Activated CD4-positive, alpha-beta T cell treated with anti-CD3 and anti-CD28 coated beads for 36 hours (primary cell): ENCODE results near the gene EPHB2. TPM values are rescaled to one million over a fixed set of nuclear protein-coding genes. Genes with fewer than 3 reads are reported as not detected.

ENCODE experiments used
- ATAC-seq: fragments of 200-7000 bp; cut with Tn5 transposase; one replicate; pipeline ENCODE4 v1.10.0; 2021; ENCODE audit warnings: mild to moderate bottlenecking, moderate library complexity
- CTCF ChIA-PET: fragments of 350-600 bp; sonication (Branson Sonifier 250); formaldehyde crosslinking; loops from one replicate; lab custom pipeline; 2021; ENCODE audit warnings: antibody characterized with exemption; lab: Charles Lee
- POLR2A ChIA-PET: fragments of 350-600 bp; sonication (Branson Sonifier 250); formaldehyde crosslinking; loops from one replicate; lab custom pipeline; 2021; ENCODE audit warnings: antibody characterized with exemption, inconsistent platforms; lab: Charles Lee
- DNase-seq: peaks from one replicate; pipeline ENCODE4 v3.0.0-alpha.2; 2020
- H3K27ac Mint-ChIP-seq: one replicate; pipeline ENCODE4 v1.8.0; 2021; ENCODE audit warnings: mixed read lengths
- H3K27me3 Mint-ChIP-seq: one replicate; pipeline ENCODE4 v1.8.0; 2021; ENCODE audit warnings: mixed read lengths
- H3K36me3 Mint-ChIP-seq: one replicate; pipeline ENCODE4 v1.8.0; 2021; ENCODE audit warnings: low read depth, mixed read lengths
- H3K4me1 Mint-ChIP-seq: one replicate; pipeline ENCODE4 v1.8.0; 2021; ENCODE audit warnings: mixed read lengths
- H3K4me3 Mint-ChIP-seq: one replicate; pipeline ENCODE4 v1.8.0; 2021; ENCODE audit warnings: mild to moderate bottlenecking, moderate library complexity, mixed read lengths
- H3K9me3 Mint-ChIP-seq: one replicate; pipeline ENCODE4 v1.8.0; 2021; ENCODE audit warnings: low read depth, mixed read lengths
- intact Hi-C, 2 experiments: fragments of 100-400 bp; cut with DNase I in 1 of 2; cut with micrococcal nuclease in 1 of 2; formaldehyde crosslinking; loops; one replicate each; pipeline versions ENCODE4 v1.14.2 to v1.15.1; 2022 to 2024; cut with DNase I, micrococcal nuclease
- total RNA-seq, 2 experiments: library from RNA; stranded (reverse); gene quantifications; one replicate each; pipeline ENCODE4 v1.2.3, GENCODE V29; 2021

EPHB2 gene
- total RNA-seq, 2 experiments from 2014 or later = not detected

DNA sequence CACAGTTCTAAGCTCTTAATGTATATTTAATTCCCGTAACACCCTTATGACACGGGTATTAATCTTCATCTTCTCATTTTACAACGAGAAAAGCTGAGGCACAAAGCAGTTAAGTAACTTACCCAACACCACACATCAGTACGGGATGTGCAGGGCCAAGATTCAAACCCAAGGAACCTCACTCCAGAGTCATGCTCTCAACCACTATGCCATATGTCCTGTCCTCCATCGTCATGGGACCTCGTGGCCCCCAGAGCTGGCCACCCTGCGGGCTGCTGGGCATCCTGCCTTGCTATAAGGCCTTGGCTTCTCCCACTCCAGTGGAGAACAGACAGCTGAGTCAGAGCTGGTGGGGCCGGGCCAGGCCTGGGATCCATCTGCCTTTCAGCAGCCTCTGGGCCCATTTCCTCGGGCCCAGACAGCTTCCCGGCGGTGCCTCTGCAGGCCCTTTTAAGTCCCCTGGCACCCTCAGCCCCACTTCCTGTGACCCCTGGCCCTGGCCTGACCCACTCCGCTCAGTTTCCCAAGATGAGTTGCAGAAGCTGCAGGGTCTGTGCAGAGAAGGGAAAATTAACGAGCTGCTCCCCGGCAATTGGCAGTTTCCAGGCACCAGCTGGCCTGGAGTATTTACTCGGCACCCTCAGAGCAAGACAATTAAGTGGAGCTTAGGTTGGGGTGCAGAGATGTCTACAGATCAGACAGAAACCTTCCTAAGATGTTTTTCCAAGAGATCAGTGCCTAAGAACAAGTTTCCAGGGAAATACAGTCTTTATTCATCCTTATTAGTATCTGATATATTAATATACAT lies 98.2 kb downstream of the EPHB2 start:
- ChIA-PET CTCF (interaction anchor here (0.6 to 0.8 kb wide), 2 partner anchors 105 to 239 kb away, joined by 3 to 4 read pairs; no protein-coding TSS in a partner anchor), POLR2A (no interaction called here)
- Mint-ChIP-seq H3K27ac (no peak overlapping the region), H3K27me3 (no peaks in the 10 kb centered on the region), H3K36me3 (no peaks in the 10 kb centered on the region), H3K9me3 (no peaks in the 10 kb centered on the region), H3K4me1 (no peaks in the 10 kb centered on the region), H3K4me3 (no peak overlapping the region)
- no peak for DNase-seq
- intact Hi-C loops = no loop called here
- ATAC-seq = no peak

DNA sequence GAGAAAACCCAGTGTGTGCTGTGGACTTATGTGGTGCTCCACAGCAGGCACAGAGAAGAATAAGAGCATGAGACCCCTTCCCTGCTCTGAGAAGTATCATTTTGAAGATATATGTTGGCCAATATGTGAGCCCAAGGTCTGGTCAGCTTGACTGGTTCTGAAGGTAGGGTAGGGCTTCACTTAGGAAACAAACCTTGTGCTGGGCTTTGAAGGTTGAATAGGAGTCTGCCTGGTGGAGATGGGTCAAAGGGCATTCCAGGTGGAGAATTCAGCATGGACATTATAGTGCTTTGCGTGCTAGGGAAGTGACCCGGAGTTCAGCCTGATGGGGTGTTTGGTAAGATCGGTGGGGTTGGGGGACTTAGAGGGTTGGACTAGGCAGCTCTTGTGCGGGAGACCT lies 99.1 kb downstream of the EPHB2 start:
- H3K4me3 Mint-ChIP-seq = no peak overlapping the region
- intact Hi-C loops = no loop called here
- DNase-seq (no peak), ATAC-seq (no peak)
- no peak overlapping the region for H3K27ac Mint-ChIP-seq
- no peaks in the 10 kb centered on the region for H3K36me3 Mint-ChIP-seq
- no peaks in the 10 kb centered on the region for H3K9me3 Mint-ChIP-seq
- ChIA-PET POLR2A (no interaction called here), CTCF (interaction anchor here (0.8 kb wide), 1 partner anchor 105 kb away, joined by 3 read pairs; no protein-coding TSS in a partner anchor)
- H3K27me3 Mint-ChIP-seq = no peaks in the 10 kb centered on the region
- no peaks in the 10 kb centered on the region for H3K4me1 Mint-ChIP-seq

DNA sequence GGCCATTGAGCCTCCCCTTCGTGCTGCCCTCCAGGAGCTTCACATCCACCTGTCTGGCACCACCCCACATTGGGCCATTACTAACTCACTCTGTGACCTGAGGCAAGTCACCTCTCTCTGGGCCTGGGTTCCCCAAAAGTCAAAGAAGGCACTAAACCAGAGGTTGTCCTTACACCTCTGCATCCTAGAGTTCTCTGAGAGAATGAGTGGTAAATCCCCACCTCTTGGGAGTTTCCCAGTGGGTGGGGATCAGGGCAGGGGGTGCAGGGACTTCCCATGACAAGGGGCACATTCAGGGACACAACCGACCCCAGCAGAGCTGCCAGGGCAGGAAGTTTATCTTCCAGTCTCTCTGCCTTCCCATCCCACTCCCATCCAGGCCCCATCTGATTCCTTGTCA lies 99.7 kb downstream of the EPHB2 start:
- Mint-ChIP-seq H3K4me1 (no peaks in the 10 kb centered on the region), H3K9me3 (no peaks in the 10 kb centered on the region), H3K27me3 (no peaks in the 10 kb centered on the region), H3K36me3 (no peaks in the 10 kb centered on the region), H3K4me3 (no peak overlapping the region), H3K27ac (no peak overlapping the region)
- ChIA-PET CTCF (no interaction called here), POLR2A (no interaction called here)
- ATAC-seq = no peak
- DNase-seq = no peak
- intact Hi-C loops = no loop called here

DNA sequence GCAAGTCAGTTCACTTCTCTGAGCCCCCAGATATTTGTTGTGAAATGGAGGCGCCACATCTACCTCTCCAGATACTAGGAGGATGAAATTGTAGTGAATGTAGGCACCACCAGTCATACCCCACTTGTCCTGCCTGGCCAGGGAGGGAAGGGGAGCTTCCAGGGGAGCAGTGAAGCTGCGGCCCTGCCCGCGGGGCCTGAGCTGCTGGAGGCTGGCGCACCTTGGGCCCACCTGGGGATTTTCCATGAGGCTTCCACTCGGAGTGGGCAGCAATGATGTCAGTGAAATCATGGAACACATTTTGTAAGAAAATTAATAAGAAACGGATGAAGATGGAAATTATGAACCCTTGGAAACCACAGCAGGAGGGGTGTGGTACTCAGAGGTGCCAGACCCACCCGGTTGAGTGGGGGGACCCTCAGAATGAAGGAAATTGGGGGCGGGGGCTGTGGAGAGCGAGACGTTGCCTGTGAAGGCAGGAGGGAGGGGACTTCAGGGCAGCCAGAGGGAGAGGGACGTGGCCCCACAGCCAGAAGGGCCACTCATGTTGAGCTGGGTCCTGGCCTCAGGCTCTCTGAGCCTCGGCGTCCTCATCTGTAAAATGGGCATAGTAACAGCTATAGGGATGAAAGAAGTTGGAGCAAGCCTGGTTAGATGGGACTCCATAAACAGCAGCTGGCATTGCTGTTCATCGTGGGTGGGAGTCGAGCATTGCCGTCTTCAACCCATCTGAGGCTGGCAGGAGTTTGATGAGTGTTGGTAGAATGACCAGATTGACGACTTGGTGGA lies 101.6 kb downstream of the EPHB2 start:
- ChIA-PET CTCF (no interaction called here), POLR2A (no interaction called here)
- intact Hi-C loops = no loop called here
- no peak for ATAC-seq
- H3K27me3 Mint-ChIP-seq = no peaks in the 10 kb centered on the region
- H3K27ac Mint-ChIP-seq = no peak overlapping the region
- DNase-seq = no peak
- H3K4me1 Mint-ChIP-seq = no peaks in the 10 kb centered on the region
- no peak overlapping the region for H3K4me3 Mint-ChIP-seq
- H3K9me3 Mint-ChIP-seq = no peaks in the 10 kb centered on the region
- H3K36me3 Mint-ChIP-seq = no peaks in the 10 kb centered on the region

DNA sequence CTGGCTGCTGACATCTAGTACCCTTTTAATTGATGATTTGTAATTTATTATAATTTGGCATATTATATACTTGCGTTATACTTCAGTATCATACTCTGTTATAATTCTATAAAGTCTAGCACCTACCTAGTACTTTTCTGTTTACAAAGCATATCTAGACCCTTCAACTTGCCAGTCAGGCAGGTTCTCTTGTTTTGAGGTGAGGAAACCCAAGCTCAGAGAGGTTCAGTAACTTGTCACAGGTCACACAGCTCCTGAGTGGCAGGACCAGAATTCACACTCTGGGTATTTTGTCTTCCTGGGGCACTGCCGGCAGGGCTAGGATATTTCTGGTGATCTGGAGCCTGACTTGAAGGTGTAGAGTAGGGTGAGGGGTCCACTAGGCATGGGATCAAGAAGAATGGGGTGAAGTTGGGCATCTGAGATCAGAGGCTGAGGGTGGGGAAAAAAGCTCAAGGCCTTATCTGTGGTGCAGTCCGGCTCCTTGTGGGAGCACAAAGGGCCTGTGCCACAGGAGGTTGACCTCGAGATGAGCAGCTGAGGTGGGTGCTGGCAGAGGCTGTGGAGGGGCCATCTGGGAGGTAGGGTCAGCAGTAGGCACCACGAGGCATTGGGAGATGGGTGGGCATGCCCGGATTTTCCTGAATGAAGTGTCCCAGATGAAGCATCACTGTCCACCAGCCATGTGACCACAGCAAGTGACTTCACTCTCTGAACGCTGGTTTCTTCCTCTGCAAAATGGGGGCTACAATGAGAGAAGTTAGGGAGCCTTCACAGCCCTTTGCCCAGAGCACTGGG lies 102.6 kb downstream of the EPHB2 start:
- ATAC-seq = no peak
- no peaks in the 10 kb centered on the region for H3K36me3 Mint-ChIP-seq
- H3K4me3 Mint-ChIP-seq = no peak overlapping the region
- H3K4me1 Mint-ChIP-seq = no peaks in the 10 kb centered on the region
- H3K27me3 Mint-ChIP-seq = no peaks in the 10 kb centered on the region
- no peaks in the 10 kb centered on the region for H3K9me3 Mint-ChIP-seq
- ChIA-PET CTCF (no interaction called here), POLR2A (no interaction called here)
- DNase-seq = no peak
- intact Hi-C loops = no loop called here
- H3K27ac Mint-ChIP-seq = no peak overlapping the region

DNA sequence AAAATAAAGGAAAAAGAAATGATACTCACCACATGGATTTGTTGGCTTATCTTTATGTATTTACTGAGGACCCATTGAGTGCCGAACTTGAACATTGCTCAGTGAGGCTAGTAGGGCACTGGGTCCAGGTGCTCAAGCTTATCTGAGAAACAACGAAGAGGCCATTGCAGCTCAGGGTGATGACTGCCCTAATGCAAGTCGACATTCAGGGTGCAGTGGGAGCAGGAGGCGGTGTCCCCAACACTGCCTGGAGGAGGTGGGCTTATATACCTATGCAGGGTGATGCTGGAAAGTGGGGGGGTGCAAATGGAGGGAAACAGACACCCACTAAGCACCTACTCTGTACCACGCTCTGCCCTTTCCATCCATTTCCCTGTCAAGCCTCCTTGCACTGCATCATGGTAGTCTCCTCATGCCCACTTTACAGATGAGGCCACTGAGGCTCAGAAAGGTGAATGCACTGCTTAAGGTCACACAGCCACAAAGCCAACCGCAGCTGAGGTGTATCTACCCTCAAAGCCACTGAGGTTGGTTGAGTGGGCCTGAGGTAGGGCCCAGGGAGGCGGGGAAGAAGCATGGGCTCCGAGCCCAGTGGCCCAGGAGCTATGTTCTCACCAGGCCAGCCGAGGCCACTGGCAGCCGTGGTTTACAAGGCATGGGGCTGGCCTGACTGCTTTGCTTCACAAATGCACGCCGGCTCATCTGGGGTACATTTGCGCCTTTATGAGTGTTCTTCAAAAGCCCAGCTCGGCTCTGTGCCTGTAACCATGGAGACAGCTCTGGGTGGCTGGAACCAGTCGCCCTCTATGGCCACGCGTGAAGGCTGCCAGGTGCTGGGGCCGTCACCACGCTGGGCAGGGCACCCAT lies 103.8 kb downstream of the EPHB2 start:
- Mint-ChIP-seq H3K9me3 (no peaks in the 10 kb centered on the region), H3K27ac (no peak overlapping the region), H3K27me3 (peaks cover 2% of the 10 kb centered on the region), H3K36me3 (no peaks in the 10 kb centered on the region), H3K4me1 (no peaks in the 10 kb centered on the region), H3K4me3 (no peak overlapping the region)
- ChIA-PET CTCF (no interaction called here), POLR2A (no interaction called here)
- ATAC-seq (no peak), DNase-seq (no peak)
- intact Hi-C loops = no loop called here

DNA sequence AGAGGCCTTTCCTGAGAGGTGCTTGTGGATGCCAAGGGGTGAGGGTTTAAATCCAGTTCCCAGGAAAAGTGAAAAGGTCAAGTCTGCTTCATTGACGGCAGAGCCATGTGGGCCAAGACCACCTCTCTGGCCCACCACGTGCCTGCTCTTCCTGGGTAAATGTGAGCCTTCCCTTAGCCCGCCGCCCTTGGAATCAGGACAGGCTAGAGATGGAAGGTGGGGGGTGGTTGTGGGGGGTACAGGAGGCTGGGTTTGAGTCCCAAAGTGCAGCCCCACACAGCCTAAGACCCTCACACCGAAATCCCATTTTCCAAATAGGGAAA lies 104.4 kb downstream of the EPHB2 start:
- peaks cover 2% of the 10 kb centered on the region for H3K27me3 Mint-ChIP-seq
- no peaks in the 10 kb centered on the region for H3K36me3 Mint-ChIP-seq
- ATAC-seq (no peak), DNase-seq (no peak)
- ChIA-PET CTCF (no interaction called here), POLR2A (no interaction called here)
- H3K27ac Mint-ChIP-seq = no peak overlapping the region
- H3K9me3 Mint-ChIP-seq = no peaks in the 10 kb centered on the region
- H3K4me1 Mint-ChIP-seq = no peaks in the 10 kb centered on the region
- no peak overlapping the region for H3K4me3 Mint-ChIP-seq
- intact Hi-C loops = no loop called here

DNA sequence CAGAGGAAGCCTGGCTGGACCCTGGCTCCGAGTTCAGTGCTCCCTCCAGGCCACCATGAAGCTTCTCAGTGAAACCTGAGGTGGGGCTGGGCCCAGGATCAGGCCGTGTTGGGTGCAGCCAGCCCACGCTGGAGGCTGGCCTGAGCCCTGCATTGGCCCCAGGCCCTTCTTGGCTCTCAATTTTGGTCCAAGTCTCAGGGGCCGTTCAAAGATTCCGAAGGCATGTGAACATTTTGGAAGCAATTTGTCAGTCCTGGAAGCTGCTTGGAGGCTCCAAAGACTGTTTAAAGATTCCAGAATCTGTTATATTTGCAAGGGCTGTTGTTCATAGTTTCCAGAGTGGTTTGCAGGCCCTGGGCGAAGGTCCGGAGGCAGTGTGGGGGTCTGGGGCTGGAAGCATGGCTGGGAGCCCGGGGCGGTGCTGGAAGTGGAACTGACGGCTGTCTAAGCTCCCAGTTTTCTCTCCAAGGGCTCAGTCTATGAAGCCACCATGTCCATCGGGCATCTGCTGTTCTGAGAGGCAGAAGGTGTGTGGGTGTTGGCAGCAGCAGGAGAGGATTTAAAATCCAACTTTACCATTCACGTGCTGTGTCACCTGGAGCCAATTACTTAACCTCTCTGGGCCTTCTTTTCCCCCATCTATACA lies 104.9 kb downstream of the EPHB2 start:
- DNase-seq (no peak), ATAC-seq (no peak)
- H3K9me3 Mint-ChIP-seq = no peaks in the 10 kb centered on the region
- H3K4me3 Mint-ChIP-seq = no peak overlapping the region
- ChIA-PET POLR2A (no interaction called here), CTCF (no interaction called here)
- H3K36me3 Mint-ChIP-seq = no peaks in the 10 kb centered on the region
- H3K4me1 Mint-ChIP-seq = no peaks in the 10 kb centered on the region
- peaks cover 2% of the 10 kb centered on the region for H3K27me3 Mint-ChIP-seq
- intact Hi-C loops = no loop called here
- no peak overlapping the region for H3K27ac Mint-ChIP-seq

DNA sequence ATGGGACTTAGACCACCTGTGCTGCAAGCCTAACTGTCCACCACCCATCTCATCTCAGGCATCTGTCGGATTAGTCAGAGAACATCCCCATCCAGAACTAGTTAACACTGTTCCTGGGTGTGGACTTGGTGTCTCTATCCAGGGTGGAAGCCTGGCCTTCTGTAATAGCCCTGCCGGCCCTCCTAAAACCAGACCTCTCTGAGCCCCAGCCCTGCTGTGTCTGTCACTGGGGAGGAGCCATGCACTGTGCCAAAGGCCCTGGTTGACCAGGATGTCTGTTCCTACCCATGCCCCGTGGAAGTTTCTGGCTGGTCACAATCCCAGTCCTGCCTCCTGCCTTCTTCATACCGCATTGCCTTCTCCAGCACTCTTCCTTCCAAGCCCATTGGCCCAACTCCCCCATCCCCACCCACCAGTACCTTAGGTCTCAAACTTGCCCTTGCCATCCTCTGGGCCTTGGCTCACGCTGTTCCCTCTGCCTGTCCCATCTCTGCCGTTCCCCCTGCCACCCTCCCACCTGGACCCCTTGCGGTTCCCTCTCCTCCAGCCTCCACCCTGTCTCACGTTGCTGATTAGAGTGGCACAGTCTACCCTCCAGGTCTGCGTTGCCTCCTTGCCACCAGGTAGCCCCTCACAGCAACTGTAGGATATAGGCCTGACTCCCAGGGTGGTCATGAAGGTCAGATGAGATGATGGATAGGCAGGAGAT lies 105.6 kb downstream of the EPHB2 start:
- ChIA-PET POLR2A (no interaction called here), CTCF (interaction anchor here (0.7 kb wide), 1 partner anchor 82 kb away, joined by 3 read pairs; no protein-coding TSS in a partner anchor)
- no peak overlapping the region for H3K4me3 Mint-ChIP-seq
- H3K4me1 Mint-ChIP-seq = no peaks in the 10 kb centered on the region
- no peak overlapping the region for H3K27ac Mint-ChIP-seq
- DNase-seq = no peak
- peaks cover 2% of the 10 kb centered on the region for H3K27me3 Mint-ChIP-seq
- intact Hi-C loops = no loop called here
- H3K36me3 Mint-ChIP-seq = no peaks in the 10 kb centered on the region
- no peaks in the 10 kb centered on the region for H3K9me3 Mint-ChIP-seq
- no peak for ATAC-seq

DNA sequence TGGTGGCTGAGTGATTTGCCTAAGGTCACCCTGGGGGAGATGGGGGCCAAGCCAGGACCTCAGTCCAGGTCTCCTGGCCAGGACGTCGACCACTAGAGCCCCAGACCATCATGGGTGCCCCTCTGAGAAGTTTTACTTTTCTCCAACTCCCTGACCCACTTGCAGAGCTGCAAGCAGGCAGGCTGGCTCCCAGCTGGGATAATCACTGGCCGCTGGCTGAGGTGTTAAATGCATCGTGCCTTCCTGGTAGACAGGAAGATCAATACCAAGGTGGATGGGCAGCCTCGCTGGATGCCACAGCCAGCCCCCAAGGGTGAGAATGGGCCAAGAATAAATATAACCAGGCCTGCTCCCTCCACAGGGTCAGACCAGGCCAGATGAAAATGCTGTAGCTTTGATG lies 106.2 kb downstream of the EPHB2 start:
- intact Hi-C loops = no loop called here
- DNase-seq (no peak), ATAC-seq (no peak)
- Mint-ChIP-seq H3K9me3 (no peaks in the 10 kb centered on the region), H3K4me3 (no peak overlapping the region), H3K36me3 (no peaks in the 10 kb centered on the region), H3K4me1 (no peaks in the 10 kb centered on the region), H3K27me3 (peaks cover 2% of the 10 kb centered on the region), H3K27ac (no peak overlapping the region)
- ChIA-PET CTCF (interaction anchor here (0.5 to 0.7 kb wide), 2 partner anchors 82 to 1777 kb away, joined by 3 read pairs; no protein-coding TSS in a partner anchor), POLR2A (no interaction called here)
